Progenitor cell of endocrine pancreas (in vitro differentiated cells): ENCODE results near the gene CAPZA2. TPM values are rescaled to one million over a fixed set of nuclear protein-coding genes. Genes with fewer than 3 reads are reported as not detected.

ENCODE experiments used
- DNase-seq: peaks from one replicate; pipeline ENCODE4 v3.0.0; 2021; ENCODE audit warnings: low spot score; ENCODE audit not compliant: unreplicated experiment
- H3K27ac Mint-ChIP-seq: 2 replicates; pipeline ENCODE4 v1.8.0; 2021; ENCODE audit warnings: mild to moderate bottlenecking, moderate library complexity, mixed read lengths
- H3K27me3 Mint-ChIP-seq: 2 replicates; pipeline ENCODE4 v1.8.0; 2021; ENCODE audit warnings: mixed read lengths
- H3K36me3 Mint-ChIP-seq: 2 replicates; pipeline ENCODE4 v1.8.0; 2022; ENCODE audit warnings: mixed read lengths; ENCODE audit not compliant: insufficient read depth
- H3K4me1 Mint-ChIP-seq: 2 replicates; pipeline ENCODE4 v1.8.0; 2021; ENCODE audit warnings: low read depth, mixed read lengths
- H3K4me3 Mint-ChIP-seq: 2 replicates; pipeline ENCODE4 v1.8.0; 2021; ENCODE audit warnings: low read depth, mild to moderate bottlenecking, moderate library complexity, mixed read lengths
- H3K9me3 Mint-ChIP-seq: 2 replicates; pipeline ENCODE4 v1.8.0; 2021; ENCODE audit warnings: low read depth, mixed read lengths
- total RNA-seq: library from RNA; stranded (reverse); gene quantifications from 2 replicates; pipeline ENCODE4 v1.2.1, GENCODE V29; 2021
- TF ChIP-seq, protein P1 (sequence below): fragments of 200-600 bp; sonication (generic); IDR thresholded peaks from one replicate; pipeline ENCODE4 v1.5.0; 2021; ENCODE audit warnings: antibody characterized with exemption, mild to moderate bottlenecking; ENCODE audit not compliant: unreplicated experiment

The CAPZA2 gene
- total RNA-seq, 1 donor from 2014 or later = 151 TPM

DNA sequence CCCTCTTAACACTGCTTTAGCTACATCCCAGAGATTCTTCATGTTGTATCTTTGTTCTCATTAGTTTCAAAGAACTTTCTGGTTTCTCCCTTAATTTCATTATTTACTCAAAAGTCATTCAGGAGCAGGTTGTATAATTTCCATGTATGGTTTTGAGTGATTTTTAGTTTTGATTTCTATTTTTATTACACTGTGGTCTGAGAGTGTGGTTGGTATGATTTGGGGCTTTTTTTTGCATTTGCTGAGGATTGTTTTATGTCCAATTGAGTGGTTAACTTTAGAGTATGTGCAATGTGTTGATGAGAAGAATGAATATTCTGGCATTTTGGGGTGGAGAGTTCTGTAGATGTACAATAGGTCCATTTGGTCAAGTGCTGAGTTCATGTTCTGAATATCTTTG lies 37.9 kb upstream of the CAPZA2 start:
- DNase-seq = no peak
- no peak overlapping the region for H3K4me3 Mint-ChIP-seq
- H3K36me3 Mint-ChIP-seq = peaks cover 1% of the 10 kb centered on the region
- H3K27me3 Mint-ChIP-seq = no peaks in the 10 kb centered on the region
- no peak overlapping the region for H3K27ac Mint-ChIP-seq
- peaks cover 3% of the 10 kb centered on the region for H3K4me1 Mint-ChIP-seq
- H3K9me3 Mint-ChIP-seq = peaks cover 20% of the 10 kb centered on the region
- TF ChIP-seq, protein P1, sequence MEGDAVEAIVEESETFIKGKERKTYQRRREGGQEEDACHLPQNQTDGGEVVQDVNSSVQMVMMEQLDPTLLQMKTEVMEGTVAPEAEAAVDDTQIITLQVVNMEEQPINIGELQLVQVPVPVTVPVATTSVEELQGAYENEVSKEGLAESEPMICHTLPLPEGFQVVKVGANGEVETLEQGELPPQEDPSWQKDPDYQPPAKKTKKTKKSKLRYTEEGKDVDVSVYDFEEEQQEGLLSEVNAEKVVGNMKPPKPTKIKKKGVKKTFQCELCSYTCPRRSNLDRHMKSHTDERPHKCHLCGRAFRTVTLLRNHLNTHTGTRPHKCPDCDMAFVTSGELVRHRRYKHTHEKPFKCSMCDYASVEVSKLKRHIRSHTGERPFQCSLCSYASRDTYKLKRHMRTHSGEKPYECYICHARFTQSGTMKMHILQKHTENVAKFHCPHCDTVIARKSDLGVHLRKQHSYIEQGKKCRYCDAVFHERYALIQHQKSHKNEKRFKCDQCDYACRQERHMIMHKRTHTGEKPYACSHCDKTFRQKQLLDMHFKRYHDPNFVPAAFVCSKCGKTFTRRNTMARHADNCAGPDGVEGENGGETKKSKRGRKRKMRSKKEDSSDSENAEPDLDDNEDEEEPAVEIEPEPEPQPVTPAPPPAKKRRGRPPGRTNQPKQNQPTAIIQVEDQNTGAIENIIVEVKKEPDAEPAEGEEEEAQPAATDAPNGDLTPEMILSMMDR = no peak

DNA sequence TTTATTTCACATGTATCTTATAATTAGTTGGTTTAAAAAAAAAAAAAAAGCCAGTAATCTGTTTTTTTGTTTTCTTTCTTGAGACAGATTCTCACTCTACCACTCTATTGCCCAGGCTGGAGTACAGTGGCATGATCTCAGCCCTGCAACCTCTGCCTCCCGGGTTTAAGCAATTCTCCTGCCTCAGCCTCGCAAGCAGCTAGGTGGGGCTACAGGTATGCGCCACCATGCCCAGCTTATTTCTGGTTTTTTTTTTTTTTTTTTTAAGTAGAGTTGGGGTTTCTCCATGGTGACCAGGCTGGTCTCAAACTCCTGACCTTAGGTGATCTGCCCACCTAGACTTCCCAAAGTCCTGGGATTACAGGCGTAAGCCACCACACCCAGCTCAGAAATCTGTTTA lies 34.1 kb upstream of the CAPZA2 start:
- H3K36me3 Mint-ChIP-seq = peaks cover 1% of the 10 kb centered on the region
- no peak overlapping the region for H3K27ac Mint-ChIP-seq
- H3K4me1 Mint-ChIP-seq = peaks cover 3% of the 10 kb centered on the region
- peaks cover 17% of the 10 kb centered on the region for H3K9me3 Mint-ChIP-seq
- TF ChIP-seq, protein P1 = no peak
- DNase-seq = no peak
- H3K27me3 Mint-ChIP-seq = no peaks in the 10 kb centered on the region
- H3K4me3 Mint-ChIP-seq = no peak overlapping the region

DNA sequence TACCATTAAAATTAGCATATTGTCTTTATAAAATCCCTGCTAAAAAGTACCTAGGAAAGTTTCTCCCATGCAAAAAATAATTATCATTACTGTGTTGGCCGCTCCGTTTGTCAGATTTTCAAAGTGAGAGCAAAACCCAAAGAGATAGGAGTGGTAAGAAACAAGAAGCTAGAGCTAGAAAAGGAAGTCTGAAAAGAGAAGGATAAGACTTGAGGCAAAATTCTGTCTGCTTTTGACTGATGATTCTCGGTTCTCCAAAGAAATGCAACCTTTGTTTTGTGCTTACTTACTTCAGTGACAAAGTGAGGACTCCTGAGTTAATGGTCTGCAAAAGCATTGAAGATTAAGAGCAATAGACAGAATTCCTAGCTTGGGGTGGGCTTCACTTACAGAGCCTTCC lies 33.3 kb upstream of the CAPZA2 start:
- TF ChIP-seq, protein P1 = no peak
- peaks cover 13% of the 10 kb centered on the region for H3K9me3 Mint-ChIP-seq
- peaks cover 3% of the 10 kb centered on the region for H3K4me1 Mint-ChIP-seq
- no peak for DNase-seq
- no peak overlapping the region for H3K4me3 Mint-ChIP-seq
- H3K27ac Mint-ChIP-seq = no peak overlapping the region
- H3K27me3 Mint-ChIP-seq = no peaks in the 10 kb centered on the region
- no peaks in the 10 kb centered on the region for H3K36me3 Mint-ChIP-seq

DNA sequence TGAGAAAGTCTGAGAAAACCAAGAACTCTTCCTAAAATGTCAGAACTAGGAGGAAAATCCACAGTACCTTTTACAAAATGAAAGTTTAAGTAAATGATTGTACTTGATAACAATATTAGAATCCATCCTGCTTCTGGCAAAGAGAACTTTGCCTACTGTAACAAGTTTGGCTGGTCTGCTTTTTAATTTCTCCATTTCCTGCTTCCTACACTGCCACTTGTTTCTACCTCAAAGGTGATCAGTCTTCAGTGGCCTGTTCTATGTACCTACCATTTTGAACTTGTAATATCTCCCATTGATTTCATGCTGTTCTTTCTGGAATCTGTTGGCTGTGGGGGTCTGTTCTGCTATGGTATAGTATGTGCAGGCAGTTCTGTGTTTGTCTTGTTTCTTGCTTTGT lies 32.9 kb upstream of the CAPZA2 start:
- Mint-ChIP-seq H3K27me3 (no peaks in the 10 kb centered on the region), H3K9me3 (peaks cover 9% of the 10 kb centered on the region), H3K27ac (no peak overlapping the region), H3K36me3 (no peaks in the 10 kb centered on the region), H3K4me3 (no peak overlapping the region), H3K4me1 (peaks cover 3% of the 10 kb centered on the region)
- DNase-seq = no peak
- TF ChIP-seq, protein P1 = no peak

DNA sequence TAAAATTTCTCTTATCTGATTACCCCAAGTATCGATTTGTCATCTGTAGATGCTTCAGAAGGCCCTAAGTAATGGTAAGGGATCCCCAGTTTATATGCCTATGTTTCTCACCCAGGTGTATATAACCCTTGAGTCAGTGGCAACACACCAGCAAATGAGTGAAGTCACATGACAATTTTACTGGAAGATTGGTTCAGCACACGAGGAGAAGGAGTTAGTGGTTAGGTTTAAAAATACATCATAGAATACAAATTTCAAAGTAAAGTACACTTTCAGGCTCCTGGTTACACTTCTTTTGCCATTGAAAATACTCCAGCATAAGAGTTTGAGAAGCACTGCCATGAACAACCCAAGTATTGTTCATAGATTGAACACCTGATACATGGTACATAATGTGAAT lies 29.7 kb upstream of the CAPZA2 start:
- DNase-seq = no peak
- no peak overlapping the region for H3K27ac Mint-ChIP-seq
- no peaks in the 10 kb centered on the region for H3K27me3 Mint-ChIP-seq
- TF ChIP-seq, protein P1 = no peak
- H3K4me1 Mint-ChIP-seq = peaks cover 3% of the 10 kb centered on the region
- no peaks in the 10 kb centered on the region for H3K36me3 Mint-ChIP-seq
- H3K9me3 Mint-ChIP-seq = no peaks in the 10 kb centered on the region
- H3K4me3 Mint-ChIP-seq = no peak overlapping the region
